Measurements from ENCODE around the gene CCDC12.
"Not testable (repeated sequence)": the region's sequence is repeated elsewhere in the genome, so short reads cannot be mapped to it uniquely, and the experiment has no call there.

Gene CCDC12

DNA sequence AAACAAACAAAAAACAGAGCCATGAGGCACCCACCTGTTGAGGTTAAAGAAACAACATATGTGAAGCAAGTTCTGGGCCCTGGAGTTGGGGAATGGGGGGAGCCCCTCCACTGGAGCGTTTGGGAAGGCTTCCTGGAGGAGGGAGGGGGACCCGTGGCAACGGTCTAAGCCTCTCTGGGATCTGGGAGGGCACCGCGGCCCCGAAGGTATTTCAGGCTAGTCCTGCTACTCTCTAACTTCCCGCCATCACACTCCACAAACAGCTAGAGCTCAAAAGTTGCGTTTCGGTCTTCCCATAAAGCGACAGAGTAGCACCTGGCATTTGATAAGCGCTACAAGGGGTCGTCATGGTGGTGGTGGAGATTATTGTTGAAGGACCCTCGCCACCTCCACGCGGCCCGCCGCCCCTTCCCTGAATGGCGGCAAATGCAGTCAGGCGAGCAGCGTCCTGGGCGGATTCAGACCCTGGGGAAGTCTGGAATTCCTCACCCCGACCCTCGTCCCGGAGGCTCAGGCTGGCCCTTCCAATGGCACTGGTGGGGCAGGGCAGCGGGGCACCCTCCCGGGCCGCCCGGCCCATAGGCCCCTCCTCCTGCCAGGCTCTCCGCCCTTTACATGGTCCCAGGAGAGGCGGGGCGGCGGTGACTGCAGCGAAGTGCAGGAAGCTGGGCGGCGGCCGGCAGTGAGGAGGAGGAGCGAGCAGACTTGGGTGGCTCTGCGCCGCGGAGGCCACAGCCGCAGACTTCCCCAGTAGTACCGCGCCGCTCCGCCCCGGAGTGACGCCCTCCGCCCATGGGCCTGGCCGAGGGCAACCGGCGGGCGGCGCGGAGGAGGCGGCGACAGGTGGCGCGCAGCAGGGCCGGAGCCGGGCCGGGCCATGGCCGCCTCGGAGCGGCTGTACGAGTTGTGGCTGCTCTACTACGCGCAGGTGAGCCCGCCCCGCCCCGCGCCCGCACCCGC, 2.7 kb upstream of the CCDC12 start, which contains the start of gene NBEAL2:
Gene NBEAL2 (plus strand): TSS at position 682 of the 960 bp plus-strand sequence. CDS start 196 bp downstream, at position 878.
- peak; percentile 89 for DNase-seq

DNA sequence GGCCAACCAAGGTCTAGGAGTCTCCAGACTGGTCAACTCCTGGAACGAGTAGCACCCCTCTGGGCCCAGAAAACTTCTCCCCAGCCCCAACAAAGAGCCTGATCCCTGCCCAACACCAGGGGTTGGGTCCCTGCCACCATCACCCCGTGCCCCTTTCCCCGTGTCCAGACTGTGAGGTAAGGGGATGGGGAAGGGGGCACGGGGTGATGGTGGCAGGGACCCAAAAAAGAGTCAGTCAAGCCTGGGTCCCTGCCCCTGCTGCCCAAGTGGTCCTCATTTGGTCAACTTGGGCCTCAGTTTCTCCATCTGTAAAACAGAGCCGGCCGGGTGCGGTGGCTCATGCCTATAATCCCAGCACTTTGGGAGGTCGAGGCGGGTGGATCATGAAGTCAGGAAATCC, 1.8 kb upstream of the CCDC12 start:
- no peak for DNase-seq

DNA sequence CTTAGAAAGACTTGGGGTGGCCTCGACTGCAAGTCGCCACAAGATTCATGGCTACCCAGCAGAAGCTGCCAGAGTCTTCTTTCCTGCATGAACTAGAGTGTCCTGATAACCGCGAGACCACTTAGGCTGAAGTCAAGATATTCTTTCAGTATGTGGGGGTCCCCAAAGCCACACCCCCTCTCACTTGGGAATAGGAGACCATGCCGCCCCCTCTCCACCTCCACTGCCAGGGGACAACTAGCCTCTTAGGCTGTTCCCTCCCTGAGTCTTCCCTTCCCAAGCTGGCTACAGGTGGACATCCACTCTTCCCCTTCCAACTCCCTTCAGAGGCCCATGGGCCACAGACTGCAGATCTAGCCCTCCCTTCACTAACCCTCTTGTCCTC, 1.3 kb upstream of the CCDC12 start:
- no peak for DNase-seq

DNA sequence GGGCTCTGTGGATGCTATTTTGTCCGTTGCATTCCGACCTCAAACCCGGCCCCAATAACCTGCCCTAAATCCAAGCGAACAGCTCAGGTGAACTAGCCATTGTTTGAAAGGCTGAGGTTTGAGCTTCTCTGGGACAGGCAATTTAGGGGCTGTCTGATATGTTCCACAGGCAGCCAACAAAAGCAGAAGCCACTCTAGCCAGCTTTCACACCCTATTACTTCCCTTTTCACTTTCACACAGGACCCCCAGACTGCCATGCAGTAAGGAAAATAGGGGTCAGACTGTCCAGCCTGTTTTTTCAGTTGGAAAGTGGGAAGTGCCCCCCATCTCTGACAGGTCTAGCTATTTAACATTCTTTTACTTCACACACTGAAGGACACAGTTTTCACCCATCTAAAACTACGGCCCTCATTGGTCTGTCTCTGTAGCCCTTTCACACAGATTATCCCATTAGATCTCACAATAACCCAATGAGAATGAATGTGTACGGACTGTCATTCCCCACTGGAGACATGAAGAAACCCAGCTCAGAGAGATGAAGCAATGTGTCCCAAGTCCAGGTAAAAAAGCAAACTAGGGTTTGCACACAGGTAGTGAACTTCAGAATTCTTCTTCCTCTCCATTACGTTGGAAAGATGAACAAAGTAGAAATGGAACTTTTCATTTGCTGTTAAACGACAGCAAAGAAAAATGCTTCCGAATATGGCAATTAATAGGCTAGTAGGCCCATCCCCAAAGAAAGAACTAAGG, 1.9 kb downstream of the CCDC12 start:
- no peak for DNase-seq

DNA sequence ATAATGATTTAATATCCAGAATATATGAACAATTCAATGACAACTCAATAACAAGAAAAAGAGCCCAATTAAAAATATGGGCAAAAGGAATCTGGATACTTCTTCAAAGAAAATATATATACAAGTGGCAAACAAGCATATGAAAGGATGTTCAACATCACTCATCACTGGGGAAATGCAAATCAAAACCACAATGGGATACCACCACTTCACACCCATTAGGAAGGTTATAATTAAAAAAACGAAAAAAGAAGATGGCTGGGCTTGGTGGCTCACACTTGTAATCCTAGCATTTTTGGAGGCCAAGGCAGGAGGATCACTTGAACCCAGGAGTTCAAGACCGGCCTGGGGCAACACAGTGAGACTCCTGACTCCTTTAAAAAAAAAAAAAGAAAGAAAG, 4.1 kb downstream of the CCDC12 start:
- no peak for DNase-seq

DNA sequence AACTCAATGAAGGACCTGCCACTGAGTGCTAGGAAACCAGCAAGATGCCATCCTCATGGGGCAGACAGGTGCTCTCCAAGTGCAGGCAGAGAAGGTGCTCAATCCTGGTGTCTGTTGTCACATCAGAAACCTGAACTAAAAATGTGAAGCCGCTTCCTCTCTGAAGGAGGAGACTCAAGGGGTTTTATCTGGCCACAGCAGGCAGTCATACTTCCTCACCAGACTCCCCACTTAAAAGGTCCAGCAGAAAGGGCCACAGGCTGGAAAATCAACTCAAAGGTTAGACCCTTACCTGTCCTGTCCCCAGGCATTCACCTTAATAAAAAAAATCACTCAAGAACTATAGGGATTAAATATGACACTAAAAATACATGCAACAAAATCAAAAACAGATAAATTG, 4.8 kb downstream of the CCDC12 start:
- no peak for DNase-seq

DNA sequence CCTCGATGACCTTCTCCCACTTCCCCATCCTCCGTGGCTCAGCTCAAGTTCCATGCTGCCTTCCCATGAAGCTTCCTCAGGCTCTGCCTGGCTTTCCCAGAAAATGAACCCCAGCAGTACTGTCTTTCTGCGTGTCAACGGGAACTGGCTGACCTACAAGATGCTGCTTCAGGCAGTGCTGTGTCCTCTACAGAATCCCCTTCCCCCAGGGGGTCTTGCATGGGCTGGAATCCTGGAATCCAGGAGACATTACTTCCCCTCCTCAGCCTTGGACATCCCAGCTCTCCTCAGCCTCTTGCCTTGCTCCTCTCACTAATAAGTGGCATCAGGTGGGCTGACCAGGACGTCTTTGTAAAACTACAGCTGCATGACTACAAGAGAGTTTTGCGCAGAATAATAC, 5.4 kb downstream of the CCDC12 start:
- no peak for DNase-seq

DNA sequence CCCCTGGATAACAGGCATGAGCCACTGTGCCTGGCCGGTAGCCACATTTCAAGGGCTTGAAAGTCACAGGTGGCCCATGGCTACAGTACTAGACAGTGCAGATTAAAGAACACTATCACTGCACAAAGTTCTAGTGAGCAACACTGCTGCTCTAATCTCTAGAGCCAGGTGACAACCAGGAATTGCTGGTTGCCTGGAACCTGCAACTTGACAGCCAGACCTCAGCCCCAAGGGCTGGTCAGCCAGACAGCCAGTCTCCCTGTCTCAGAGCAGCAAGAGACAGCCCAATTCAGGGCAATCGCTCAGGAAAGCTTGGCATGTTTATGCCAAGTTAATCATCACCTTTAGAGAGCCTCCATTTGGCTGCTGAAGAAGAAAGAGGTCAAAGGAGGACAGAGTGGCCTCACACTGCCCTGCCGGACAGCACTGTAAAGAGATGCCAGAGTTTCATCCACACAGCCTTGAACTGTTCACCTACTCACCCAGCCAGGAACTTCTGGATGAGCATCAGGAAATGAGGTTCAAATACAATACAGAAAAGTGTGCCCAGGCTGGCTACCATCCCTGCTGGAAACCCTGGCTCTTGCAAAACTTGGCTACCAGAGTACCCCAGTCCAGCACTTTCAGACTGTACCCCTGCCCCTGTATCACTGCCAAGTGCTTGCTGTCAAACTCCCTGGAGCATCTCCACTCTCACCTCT, 6.0 kb downstream of the CCDC12 start:
- no peak for DNase-seq

DNA sequence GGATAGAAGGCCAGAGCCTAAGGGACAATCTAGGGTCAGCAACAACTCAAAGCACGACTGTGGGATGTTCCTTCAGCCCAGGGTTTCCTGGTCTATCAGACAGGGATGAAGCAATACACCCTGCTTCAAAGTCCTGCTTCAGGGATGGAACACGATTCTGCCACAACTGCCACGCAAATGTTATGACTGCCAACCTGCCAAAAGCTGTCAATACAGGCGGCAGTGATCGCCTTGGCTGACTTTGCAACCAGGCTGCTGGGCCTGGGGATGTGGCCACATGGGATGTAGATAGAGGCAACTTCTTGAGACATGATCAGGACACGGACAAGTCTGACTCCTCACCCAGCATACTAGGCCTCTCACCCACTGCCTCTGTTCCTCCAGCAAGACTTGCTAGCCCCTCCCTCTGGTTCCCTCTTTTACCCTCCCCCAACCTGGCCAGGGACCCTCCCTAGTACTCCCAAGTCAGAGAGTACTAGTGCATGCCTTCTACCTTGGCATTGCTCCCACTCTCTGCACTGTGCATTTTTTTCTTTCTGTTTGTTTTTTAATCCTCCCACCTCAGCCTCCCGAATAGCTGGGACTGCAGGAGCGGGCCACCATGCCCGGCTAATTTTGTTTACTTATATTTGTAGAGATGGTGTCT, 7.6 kb downstream of the CCDC12 start:
- DNase-seq: no peak

DNA sequence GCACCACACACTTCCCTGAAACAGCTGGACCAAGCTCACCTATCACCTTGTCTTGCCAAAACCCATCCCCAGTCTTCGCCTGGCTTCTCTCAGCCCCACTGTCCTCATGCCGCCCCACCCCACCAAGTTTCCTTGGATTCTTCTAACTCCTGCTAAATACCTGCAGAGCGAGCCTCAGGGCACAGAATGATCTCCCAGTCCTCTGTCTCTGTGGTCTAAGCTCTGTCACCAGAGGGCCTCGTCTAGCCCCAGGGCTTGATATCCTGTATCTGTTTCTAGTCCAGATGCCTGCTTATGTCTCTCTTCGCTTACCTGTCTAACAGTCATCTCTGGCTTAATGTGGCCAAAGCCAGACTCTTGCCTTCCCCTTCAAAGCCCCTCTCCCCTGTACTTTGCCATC, 9.7 kb downstream of the CCDC12 start:
- DNase-seq: no peak

DNA sequence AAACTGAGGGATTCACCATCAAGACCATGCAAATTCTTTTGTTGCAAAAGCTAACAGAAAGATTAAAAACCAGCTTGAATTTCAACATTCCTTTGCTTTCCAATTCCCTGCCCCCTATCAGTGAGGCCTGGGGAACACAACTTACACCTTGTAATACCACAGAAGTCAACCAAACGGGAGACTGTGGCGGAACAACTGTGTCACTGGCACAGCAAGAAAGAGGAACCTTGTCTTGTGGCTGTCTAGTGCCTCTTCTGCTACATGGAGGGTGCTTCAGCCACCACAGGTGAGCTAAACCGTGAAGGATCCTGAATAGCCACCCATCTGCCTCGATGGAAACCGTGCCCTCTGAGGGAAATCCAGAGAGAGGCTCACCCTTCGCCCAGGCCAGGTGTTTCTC, 11.4 kb downstream of the CCDC12 start:
- no peak for DNase-seq

DNA sequence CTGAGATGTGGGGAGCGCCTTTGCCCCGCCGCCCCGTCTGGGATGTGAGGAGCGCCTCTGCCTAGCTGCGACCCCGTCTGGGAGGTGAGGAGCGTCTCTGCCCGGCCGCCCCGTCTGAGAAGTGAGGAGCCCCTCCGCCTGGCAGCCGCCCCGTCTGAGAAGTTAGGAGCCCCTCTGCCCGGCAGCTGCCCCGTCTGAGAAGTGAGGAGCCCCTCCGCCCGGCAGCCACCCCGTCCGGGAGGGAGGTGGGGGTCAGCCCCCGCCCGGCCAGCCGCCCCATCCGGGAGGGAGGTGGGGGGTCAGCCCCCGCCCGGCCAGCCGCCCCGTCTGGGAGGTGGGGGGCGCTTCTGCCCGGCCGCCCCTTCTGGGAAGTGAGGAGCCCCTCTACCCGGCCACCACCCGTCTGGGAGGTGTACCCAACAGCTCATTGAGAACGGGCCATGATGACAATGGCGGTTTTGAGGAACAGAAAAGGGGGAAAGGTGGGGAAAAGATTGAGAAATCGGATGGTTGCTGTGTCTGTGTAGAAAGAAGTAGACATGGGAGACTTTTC, 12.4 kb downstream of the CCDC12 start:
- DNase-seq: not testable (repeated sequence)

DNA sequence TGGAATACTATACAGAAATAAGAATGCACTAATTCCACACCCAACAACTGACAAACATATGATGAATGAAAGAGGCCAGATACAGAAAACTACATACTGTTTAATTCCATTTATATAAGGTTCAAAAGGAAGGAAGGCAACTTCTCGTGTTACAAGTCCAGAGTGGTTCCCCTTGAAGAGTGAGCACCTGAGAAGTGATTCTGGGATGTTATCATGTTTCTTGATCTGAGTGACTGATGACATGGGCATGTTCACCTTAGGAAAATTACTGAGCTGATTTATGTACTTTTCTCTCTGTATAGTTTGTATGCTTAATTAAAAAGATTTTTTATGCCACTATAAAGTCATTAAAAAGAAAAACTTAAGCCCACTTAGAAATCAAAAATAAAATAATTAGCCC, 13.6 kb downstream of the CCDC12 start:
- no peak for DNase-seq

DNA sequence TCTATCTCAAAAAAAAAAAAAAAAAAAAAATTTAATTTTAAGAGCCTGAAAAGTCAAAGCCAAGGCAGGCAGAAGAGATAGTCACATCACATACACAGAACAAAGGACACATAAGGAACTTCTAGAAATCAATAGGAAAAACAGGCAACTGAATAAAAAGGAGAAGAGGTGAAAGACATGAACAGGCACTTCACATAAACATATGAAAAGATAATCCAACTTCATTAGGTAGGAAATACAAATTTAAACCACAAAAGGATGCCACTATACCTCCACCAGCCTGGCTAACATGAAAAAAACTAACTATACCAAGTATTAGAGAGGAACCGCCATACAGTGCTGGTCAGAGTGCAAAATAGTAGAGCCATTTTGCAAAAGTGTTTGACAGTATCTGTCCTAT, 14.1 kb downstream of the CCDC12 start:
- no peak for DNase-seq

DNA sequence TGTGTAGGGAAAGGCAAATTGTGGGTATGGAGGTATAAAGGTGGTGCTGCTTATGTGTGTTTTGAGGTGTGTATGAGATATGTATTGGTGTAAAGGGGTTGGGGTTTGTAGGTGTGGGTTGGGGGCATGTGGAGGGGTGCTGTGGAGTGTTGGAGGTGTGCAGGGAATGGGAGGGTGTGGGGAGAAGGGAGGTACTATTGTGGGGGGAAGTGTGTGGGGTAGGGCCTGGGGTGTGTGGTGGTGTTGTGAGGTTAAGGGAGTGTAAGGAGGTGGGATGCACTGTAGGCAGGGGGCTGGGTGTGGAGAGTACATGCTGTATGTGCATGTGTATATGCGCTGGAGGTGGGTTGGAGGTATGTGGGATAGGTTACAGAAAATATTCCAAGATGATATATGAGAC, 15.7 kb downstream of the CCDC12 start:
- DNase-seq: no peak

DNA sequence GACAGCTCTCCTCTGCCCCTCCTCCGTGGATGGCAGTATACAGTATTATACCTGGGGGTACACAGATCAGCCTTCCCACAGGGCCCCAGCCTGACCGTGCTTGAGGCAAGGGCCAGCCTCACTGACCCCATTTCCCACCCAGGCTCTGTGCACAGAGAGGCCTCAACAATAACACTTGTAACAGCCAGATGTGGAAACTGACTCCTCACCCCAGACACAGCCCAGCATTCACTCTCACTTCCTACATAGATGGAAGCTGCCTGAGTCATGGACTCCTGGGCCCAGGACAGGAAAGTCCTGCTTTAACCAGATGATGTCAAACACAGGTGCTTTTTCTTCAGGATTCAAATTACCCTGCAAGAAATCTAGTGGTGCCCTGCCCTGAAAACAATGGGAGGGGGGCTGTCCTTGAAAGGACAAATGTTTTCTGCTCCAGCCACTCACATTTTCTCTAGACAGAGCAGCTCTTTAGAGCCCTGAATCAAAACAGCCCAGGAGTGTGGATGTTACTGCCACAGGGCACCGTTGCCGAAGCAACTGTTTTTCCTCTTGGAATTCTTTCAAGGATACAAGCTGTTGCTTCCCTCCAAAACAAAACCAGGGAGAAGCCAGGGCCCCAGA, 16.4 kb downstream of the CCDC12 start:
- peak; percentile 39 for DNase-seq

DNA sequence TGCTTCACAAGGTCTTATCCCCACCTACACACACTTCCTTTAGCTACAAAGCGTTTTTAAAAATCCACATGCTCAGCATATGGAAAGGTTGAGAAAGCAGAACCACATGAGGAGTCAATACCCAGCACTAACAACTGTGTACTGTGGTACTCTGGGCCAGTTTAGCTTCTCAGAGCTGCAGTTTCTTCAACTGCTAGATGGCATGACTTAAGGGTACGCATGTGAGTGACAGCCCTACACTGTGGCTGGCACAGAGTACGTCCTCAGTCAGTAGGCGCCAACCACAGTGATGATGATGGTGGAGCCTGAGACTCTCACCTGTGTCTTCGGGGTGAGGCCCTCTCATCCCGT, 17.4 kb downstream of the CCDC12 start:
- no peak for DNase-seq

DNA sequence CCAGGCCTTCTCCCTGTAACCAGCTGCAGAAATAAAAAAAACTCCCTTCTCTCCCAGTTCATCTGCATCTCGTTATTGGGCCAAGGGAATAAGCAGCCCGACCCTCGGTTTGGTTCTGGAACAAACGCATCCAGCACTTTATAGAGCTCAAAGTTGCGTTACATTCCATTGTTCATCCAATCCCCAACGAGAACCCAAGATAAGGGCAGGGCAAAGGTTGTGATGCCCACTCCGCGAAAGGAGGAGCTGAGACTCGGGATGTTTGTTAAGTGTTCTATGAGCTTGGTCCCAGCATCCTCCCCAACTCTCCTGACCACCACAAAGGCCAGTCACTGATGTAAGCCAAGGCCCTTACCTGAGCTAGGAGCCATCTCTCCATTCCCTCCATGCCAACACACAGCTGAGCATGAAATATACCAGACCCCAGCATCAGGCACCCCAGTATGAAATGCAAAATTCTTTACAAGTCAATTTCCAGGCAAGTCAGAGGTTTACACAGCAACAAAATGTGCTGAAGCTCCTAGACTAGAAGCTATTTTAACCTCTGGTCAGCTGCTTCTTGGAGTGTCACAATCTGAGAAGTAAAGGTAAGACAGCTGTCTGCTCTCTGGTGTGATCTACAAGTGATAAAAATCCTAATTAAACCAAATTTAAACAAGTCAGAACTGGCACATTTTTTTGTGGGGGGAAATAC, 17.9 kb downstream of the CCDC12 start:
- no peak for DNase-seq

DNA sequence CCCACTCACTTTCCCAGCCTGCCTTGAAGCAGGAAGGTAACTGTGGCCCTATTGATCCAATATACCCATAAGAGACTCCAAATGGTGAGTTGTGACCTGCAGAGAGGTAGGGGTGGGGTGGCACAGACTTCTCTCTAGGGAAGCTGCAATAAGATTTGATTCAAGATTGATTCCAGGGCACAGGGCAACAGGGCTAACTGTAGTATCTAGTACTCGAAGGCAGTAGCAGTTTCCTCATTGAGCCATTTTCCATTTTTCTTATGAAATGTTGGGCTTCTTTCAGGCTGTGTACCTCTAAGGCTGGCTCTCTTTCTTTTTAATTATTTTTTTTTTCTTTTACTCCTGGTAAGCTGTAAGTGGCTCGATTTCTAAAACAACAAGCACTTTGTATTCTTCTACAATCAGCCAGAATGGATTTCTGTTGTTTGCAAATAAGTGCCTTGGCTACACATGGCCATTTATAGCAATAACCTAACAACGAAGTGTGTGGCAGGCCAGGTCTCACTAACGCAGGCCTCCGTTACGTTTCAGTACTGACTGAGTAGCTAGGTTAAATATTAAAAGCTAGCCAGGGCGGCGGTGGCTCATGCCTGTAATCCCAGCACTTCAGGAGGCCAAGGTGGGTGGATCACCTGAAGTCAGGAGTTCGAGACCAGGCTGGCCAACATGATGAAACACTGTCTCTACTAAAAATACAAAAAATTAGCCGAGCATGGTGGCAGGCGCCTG, 19.3 kb downstream of the CCDC12 start:
- DNase-seq: no peak

DNA sequence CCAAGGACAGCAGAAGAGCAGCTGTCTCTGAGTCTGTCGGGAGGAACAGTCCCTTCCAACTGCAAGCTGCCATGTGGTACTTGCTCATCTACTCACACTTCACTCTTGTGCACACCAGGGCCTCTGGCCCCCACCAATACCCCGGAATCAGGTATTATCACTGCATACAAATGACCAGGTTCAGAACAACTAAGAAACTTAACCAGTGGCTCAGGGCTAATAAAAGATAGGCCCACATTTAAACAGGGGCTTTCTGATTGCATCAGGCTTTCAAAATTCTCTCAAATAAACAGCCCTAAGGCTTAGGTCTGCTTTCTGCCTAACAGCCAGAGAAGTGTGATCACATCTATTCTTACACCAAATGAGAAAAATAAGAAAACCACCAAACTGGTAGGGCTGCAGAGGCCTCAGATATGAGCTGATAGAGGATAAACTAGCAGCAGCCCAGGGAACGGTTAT, 20.7 kb downstream of the CCDC12 start:
- no peak for DNase-seq
